CD4-positive, alpha-beta memory T cell (primary cell): ENCODE measurements around the gene GOLGA6L2. TPM values are rescaled to one million over a fixed set of nuclear protein-coding genes. Genes with fewer than 3 reads are reported as not detected.
"Not testable (repeated sequence)": the region's sequence is repeated elsewhere in the genome, so short reads cannot be mapped to it uniquely, and the experiment has no call there.

Source experiments
- CTCF ChIA-PET: fragments of 350-600 bp; sonication (Branson Sonifier 250); formaldehyde crosslinking; loops from one replicate; lab custom pipeline; 2021; ENCODE audit warnings: inconsistent platforms; ENCODE audit not compliant: partially characterized antibody; lab: Charles Lee
- POLR2A ChIA-PET: fragments of 350-600 bp; sonication (Branson Sonifier 250); formaldehyde crosslinking; loops from one replicate; lab custom pipeline; 2021; ENCODE audit not compliant: partially characterized antibody; lab: Charles Lee
- DNase-seq, 5 donors: peaks; one replicate each; pipeline versions ENCODE4 v3.0.0 to v3.0.0-alpha.2; 2020 to 2022; ENCODE audit warnings: mixed read lengths in 1 of 5
- H3K27ac ChIP-seq: one replicate; pipeline ENCODE4 v1.7.0; 2013; ENCODE audit warnings: low read depth, low read length
- H3K27me3 ChIP-seq: 2 replicates; pipeline ENCODE4 v1.7.0; 2013; ENCODE audit warnings: mild to moderate bottlenecking, low read length, moderate library complexity; ENCODE audit not compliant: insufficient read depth
- H3K36me3 ChIP-seq: 2 replicates; pipeline ENCODE4 v1.7.0; 2013; ENCODE audit warnings: mild to moderate bottlenecking, low read length, moderate library complexity; ENCODE audit not compliant: insufficient read depth
- H3K4me1 ChIP-seq: 2 replicates; pipeline ENCODE4 v1.7.0; 2013; ENCODE audit warnings: mild to moderate bottlenecking, low read length, moderate library complexity; ENCODE audit not compliant: insufficient read depth
- H3K4me3 ChIP-seq, 2 donors: one replicate each; pipeline ENCODE4 v1.7.0; 2013; ENCODE audit warnings: low read length in 2 of 2, mild to moderate bottlenecking in 1 of 2
- H3K9me3 ChIP-seq, 2 donors: one replicate each; pipeline ENCODE4 v1.7.0; 2013; ENCODE audit warnings: low read length in 2 of 2, control low read depth in 1 of 2; ENCODE audit not compliant: control insufficient read depth in 1 of 2
- H3K27ac Mint-ChIP-seq, 7 donors: one replicate each; pipeline ENCODE4 v1.8.0; 2020 to 2021; ENCODE audit warnings: mixed read lengths in 7 of 7, mild to moderate bottlenecking in 6 of 7, inconsistent platforms in 3 of 7, moderate library complexity in 3 of 7
- H3K27me3 Mint-ChIP-seq, 2 donors: one replicate each; pipeline ENCODE4 v1.8.0; 2020 to 2021; ENCODE audit warnings: mixed read lengths in 2 of 2
- H3K36me3 Mint-ChIP-seq, 2 donors: one replicate each; pipeline ENCODE4 v1.8.0; 2020 to 2021; ENCODE audit warnings: mixed read lengths in 2 of 2, inconsistent platforms in 1 of 2, mild to moderate bottlenecking in 1 of 2
- H3K4me1 Mint-ChIP-seq, 4 donors: one replicate each; pipeline ENCODE4 v1.8.0; 2020 to 2021; ENCODE audit warnings: mixed read lengths in 4 of 4, mild to moderate bottlenecking in 1 of 4
- H3K4me3 Mint-ChIP-seq, 8 donors: one replicate each; pipeline ENCODE4 v1.8.0; 2020 to 2021; ENCODE audit warnings: mixed read lengths in 8 of 8, mild to moderate bottlenecking in 7 of 8, moderate library complexity in 6 of 8, inconsistent platforms in 3 of 8
- H3K9me3 Mint-ChIP-seq, 8 donors: one replicate each; pipeline ENCODE4 v1.8.0; 2020 to 2021; ENCODE audit warnings: mixed read lengths in 8 of 8, mild to moderate bottlenecking in 5 of 8, inconsistent platforms in 3 of 8, moderate library complexity in 1 of 8
- intact Hi-C: fragments of 100-400 bp; cut with micrococcal nuclease; formaldehyde crosslinking; loops from one replicate; pipeline ENCODE4 v1.15.1; 2023
- polyA plus RNA-seq, 2 donors: library from polyadenylated mRNA; unstranded; fragments of 300-500 nt; fragmentation: Illumina TruSeq; gene quantifications; one replicate each; pipeline ENCODE4 v1.2.3, GENCODE V29; 2021
- total RNA-seq, 2 experiments: library from RNA; stranded (reverse); gene quantifications; one replicate each; pipeline ENCODE4 v1.2.3, GENCODE V29; 2021

The GOLGA6L2 gene
- total and polyA plus RNA-seq, 4 experiments from 2014 or later: not detected

- ChIA-PET POLR2A (no interaction called here), CTCF (no interaction called here)
- H3K36me3 Mint-ChIP-seq: no peaks in the 10 kb centered on the region
- Histone ChIP-seq H3K36me3 (no peaks in the 10 kb centered on the region), H3K27ac (no peak overlapping the region), H3K4me1 (no peaks in the 10 kb centered on the region), H3K9me3 (no peaks in the 10 kb centered on the region), H3K4me3 (no peak overlapping the region), H3K27me3 (no peaks in the 10 kb centered on the region)
- H3K27me3 Mint-ChIP-seq: peaks cover 0 to 1% of the 10 kb centered on the region in 2 donors
- H3K4me1 Mint-ChIP-seq: no peaks in the 10 kb centered on the region
- peaks cover 0 to 1% (median 0%) of the 10 kb centered on the region in 8 donors for H3K9me3 Mint-ChIP-seq
- DNase-seq: no peak
- no peak overlapping the region for H3K4me3 Mint-ChIP-seq
- intact Hi-C loops: no loop called here
- H3K27ac Mint-ChIP-seq: no peak overlapping the region
Observed at GRCh38 chr15:23415321-23415865, 31.6 kb downstream of the GOLGA6L2 start.

- H3K36me3 Mint-ChIP-seq, intact Hi-C loops, H3K27ac ChIP-seq, H3K27ac Mint-ChIP-seq, DNase-seq, H3K4me1 Mint-ChIP-seq, POLR2A ChIA-PET, H3K4me3 ChIP-seq, H3K36me3 ChIP-seq, H3K4me3 Mint-ChIP-seq, H3K9me3 ChIP-seq, H3K4me1 ChIP-seq, H3K27me3 Mint-ChIP-seq, CTCF ChIA-PET, H3K27me3 ChIP-seq, H3K9me3 Mint-ChIP-seq: not testable (repeated sequence)
Observed at GRCh38 chr15:23412881-23413600, 34.0 kb downstream of the GOLGA6L2 start.

- Mint-ChIP-seq H3K4me3 (no peak overlapping the region), H3K36me3 (no peaks in the 10 kb centered on the region), H3K27me3 (peaks cover 0 to 1% of the 10 kb centered on the region in 2 donors), H3K27ac (no peak overlapping the region), H3K9me3 (peaks cover 0 to 1% (median 0%) of the 10 kb centered on the region in 8 donors), H3K4me1 (no peaks in the 10 kb centered on the region)
- Histone ChIP-seq H3K4me1 (no peaks in the 10 kb centered on the region), H3K9me3 (no peaks in the 10 kb centered on the region), H3K4me3 (no peak overlapping the region), H3K27ac (no peak overlapping the region), H3K27me3 (no peaks in the 10 kb centered on the region), H3K36me3 (no peaks in the 10 kb centered on the region)
- intact Hi-C loops: no loop called here
- ChIA-PET CTCF (no interaction called here), POLR2A (no interaction called here)
- DNase-seq: no peak
Observed at GRCh38 chr15:23411841-23412240, 35.2 kb downstream of the GOLGA6L2 start.

- no peak overlapping the region for H3K27ac ChIP-seq
- peaks cover 0 to 6% (median under 1%) of the 10 kb centered on the region in 8 donors for H3K9me3 Mint-ChIP-seq
- ChIA-PET CTCF (no interaction called here), POLR2A (no interaction called here)
- no peak overlapping the region for H3K4me3 Mint-ChIP-seq
- H3K4me1 ChIP-seq: no peaks in the 10 kb centered on the region
- H3K36me3 Mint-ChIP-seq: no peaks in the 10 kb centered on the region
- peaks cover 0 to 2% of the 10 kb centered on the region in 2 donors for H3K27me3 Mint-ChIP-seq
- intact Hi-C loops: no loop called here
- H3K27me3 ChIP-seq: no peaks in the 10 kb centered on the region
- no peaks in the 10 kb centered on the region for H3K4me1 Mint-ChIP-seq
- no peaks in the 10 kb centered on the region for H3K9me3 ChIP-seq
- no peak for DNase-seq
- H3K36me3 ChIP-seq: no peaks in the 10 kb centered on the region
- H3K27ac Mint-ChIP-seq: no peak overlapping the region
- H3K4me3 ChIP-seq: no peak overlapping the region
Observed at GRCh38 chr15:23403550-23403949, 43.5 kb downstream of the GOLGA6L2 start.

GRCh38 chr15:23402544-23402943 lies 44.5 kb downstream of the GOLGA6L2 start:
- Histone ChIP-seq H3K27me3 (no peaks in the 10 kb centered on the region), H3K4me1 (no peaks in the 10 kb centered on the region), H3K27ac (no peak overlapping the region), H3K4me3 (no peak overlapping the region), H3K36me3 (no peaks in the 10 kb centered on the region), H3K9me3 (no peaks in the 10 kb centered on the region)
- no peak for DNase-seq
- peaks cover 0 to 2% of the 10 kb centered on the region in 2 donors for H3K27me3 Mint-ChIP-seq
- ChIA-PET CTCF (no interaction called here), POLR2A (no interaction called here)
- intact Hi-C loops: no loop called here
- H3K4me1 Mint-ChIP-seq: no peaks in the 10 kb centered on the region
- H3K36me3 Mint-ChIP-seq: no peaks in the 10 kb centered on the region
- H3K4me3 Mint-ChIP-seq: no peak overlapping the region
- H3K27ac Mint-ChIP-seq: no peak overlapping the region
- H3K9me3 Mint-ChIP-seq: peaks cover 0 to 6% (median under 1%) of the 10 kb centered on the region in 8 donors

GRCh38 chr15:23402140-23402539 lies 44.9 kb downstream of the GOLGA6L2 start:
- H3K27ac ChIP-seq: no peak overlapping the region
- H3K27me3 ChIP-seq: no peaks in the 10 kb centered on the region
- H3K4me1 Mint-ChIP-seq: no peaks in the 10 kb centered on the region
- peaks cover 0 to 6% (median under 1%) of the 10 kb centered on the region in 8 donors for H3K9me3 Mint-ChIP-seq
- intact Hi-C loops: no loop called here
- H3K27ac Mint-ChIP-seq: no peak overlapping the region
- ChIA-PET POLR2A (no interaction called here), CTCF (no interaction called here)
- H3K4me1 ChIP-seq: no peaks in the 10 kb centered on the region
- H3K36me3 ChIP-seq: no peaks in the 10 kb centered on the region
- H3K9me3 ChIP-seq: no peaks in the 10 kb centered on the region
- no peaks in the 10 kb centered on the region for H3K36me3 Mint-ChIP-seq
- H3K4me3 Mint-ChIP-seq: no peak overlapping the region
- peaks cover 0 to 2% of the 10 kb centered on the region in 2 donors for H3K27me3 Mint-ChIP-seq
- H3K4me3 ChIP-seq: no peak overlapping the region
- no peak for DNase-seq

GRCh38 chr15:23401627-23402026 lies 45.4 kb downstream of the GOLGA6L2 start:
- peaks cover 0 to 6% (median under 1%) of the 10 kb centered on the region in 8 donors for H3K9me3 Mint-ChIP-seq
- intact Hi-C loops: no loop called here
- H3K27me3 ChIP-seq: no peaks in the 10 kb centered on the region
- no peaks in the 10 kb centered on the region for H3K36me3 ChIP-seq
- H3K4me1 ChIP-seq: no peaks in the 10 kb centered on the region
- H3K4me1 Mint-ChIP-seq: no peaks in the 10 kb centered on the region
- CTCF ChIA-PET: no interaction called here
- POLR2A ChIA-PET: no interaction called here
- H3K4me3 ChIP-seq: no peak overlapping the region
- H3K36me3 Mint-ChIP-seq: no peaks in the 10 kb centered on the region
- no peak for DNase-seq
- H3K27ac ChIP-seq: no peak overlapping the region
- no peaks in the 10 kb centered on the region for H3K9me3 ChIP-seq
- no peak overlapping the region for H3K4me3 Mint-ChIP-seq
- H3K27ac Mint-ChIP-seq: no peak overlapping the region
- peaks cover 0 to 2% of the 10 kb centered on the region in 2 donors for H3K27me3 Mint-ChIP-seq
